Immature natural killer cell (primary cell): ENCODE results near the gene FGD4. TPM values are rescaled to one million over a fixed set of nuclear protein-coding genes. Genes with fewer than 3 reads are reported as not detected.
A peak's percentile ranks its signal among the peaks of the same experiment; 100 is the strongest.

Experiments used
- DNase-seq, 3 donors: peaks; one replicate each; pipeline ENCODE4 v3.0.0; 2022; ENCODE audit warnings: mixed read lengths in 1 of 3
- H3K27ac Mint-ChIP-seq, 6 donors: one replicate each; pipeline ENCODE4 v1.8.0; 2020; ENCODE audit warnings: mixed read lengths in 6 of 6, mild to moderate bottlenecking in 5 of 6, inconsistent platforms in 4 of 6, moderate library complexity in 3 of 6
- H3K27me3 Mint-ChIP-seq, 3 donors: one replicate each; pipeline ENCODE4 v1.8.0; 2020 to 2021; ENCODE audit warnings: low read depth in 3 of 3, mild to moderate bottlenecking in 3 of 3, mixed read lengths in 3 of 3, moderate library complexity in 3 of 3, inconsistent platforms in 1 of 3
- H3K36me3 Mint-ChIP-seq, 3 donors: one replicate each; pipeline ENCODE4 v1.8.0; 2020; ENCODE audit warnings: mixed read lengths in 3 of 3, inconsistent platforms in 2 of 3, mild to moderate bottlenecking in 2 of 3
- H3K4me1 Mint-ChIP-seq, 2 donors: one replicate each; pipeline ENCODE4 v1.8.0; 2020; ENCODE audit warnings: inconsistent platforms in 2 of 2, mild to moderate bottlenecking in 2 of 2, mixed read lengths in 2 of 2, moderate library complexity in 1 of 2
- H3K4me3 Mint-ChIP-seq, 5 donors: one replicate each; pipeline ENCODE4 v1.8.0; 2020; ENCODE audit warnings: mild to moderate bottlenecking in 5 of 5, mixed read lengths in 5 of 5, inconsistent platforms in 3 of 5, moderate library complexity in 3 of 5
- H3K9me3 Mint-ChIP-seq, 6 donors: one replicate each; pipeline ENCODE4 v1.8.0; 2020; ENCODE audit warnings: mild to moderate bottlenecking in 6 of 6, mixed read lengths in 6 of 6, inconsistent platforms in 4 of 6, moderate library complexity in 3 of 6
- polyA plus RNA-seq, 3 donors: library from polyadenylated mRNA; unstranded; fragments of 300-500 nt; fragmentation: Illumina TruSeq; gene quantifications; one replicate each; pipeline ENCODE4 v1.2.3, GENCODE V29; 2021

FGD4 gene
- polyA plus RNA-seq, 3 donors from 2014 or later: 0.12 to 2.3 (median 0.39) TPM

- H3K4me1 Mint-ChIP-seq: peaks cover 19 to 28% of the 10 kb centered on the region in 2 donors
- no peak for DNase-seq
- no peaks in the 10 kb centered on the region for H3K36me3 Mint-ChIP-seq
- peaks cover 0 to 2% (median 0%) of the 10 kb centered on the region in 3 donors for H3K27me3 Mint-ChIP-seq
- no peaks in the 10 kb centered on the region for H3K9me3 Mint-ChIP-seq
- H3K27ac Mint-ChIP-seq: peak overlapping the region; percentile 81 to 93 (median 86)
- H3K4me3 Mint-ChIP-seq: peak overlapping the region; percentile 89 to 98 (median 90)
Measured at GRCh38 chr12:32679920-32680237, 280.5 kb downstream of the FGD4 start.

GRCh38 chr12:32680787-32681186, 281.4 kb downstream of the FGD4 start:
- Mint-ChIP-seq H3K27me3 (peaks cover 0 to 2% (median 0%) of the 10 kb centered on the region in 3 donors), H3K4me1 (peaks cover 21 to 28% of the 10 kb centered on the region in 2 donors), H3K9me3 (no peaks in the 10 kb centered on the region), H3K27ac (no peak overlapping the region), H3K4me3 (peak overlapping the region in 4 of 5 donors; percentile 89 to 98 (median 90)), H3K36me3 (peaks cover 0 to 3% (median 3%) of the 10 kb centered on the region in 3 donors)
- DNase-seq: no peak

GRCh38 chr12:32681272-32681671, 281.9 kb downstream of the FGD4 start:
- H3K4me3 Mint-ChIP-seq: no peak overlapping the region

GRCh38 chr12:32686340-32686739, 287.0 kb downstream of the FGD4 start:
- no peaks in the 10 kb centered on the region for H3K9me3 Mint-ChIP-seq
- H3K27ac Mint-ChIP-seq: peak overlapping the region in 2 of 6 donors; percentile 39 to 46
- peaks cover 0 to 4% (median 3%) of the 10 kb centered on the region in 3 donors for H3K36me3 Mint-ChIP-seq
- H3K4me1 Mint-ChIP-seq: peaks cover 18 to 32% of the 10 kb centered on the region in 2 donors
- no peak for DNase-seq
- peaks cover 0 to 2% (median 0%) of the 10 kb centered on the region in 3 donors for H3K27me3 Mint-ChIP-seq
- no peak overlapping the region for H3K4me3 Mint-ChIP-seq

More at GRCh38 chr12:32681272-32681671, 281.9 kb downstream of the FGD4 start:
- DNase-seq: no peak
- Mint-ChIP-seq H3K27ac (no peak overlapping the region), H3K27me3 (peaks cover 0 to 2% (median 0%) of the 10 kb centered on the region in 3 donors), H3K9me3 (no peaks in the 10 kb centered on the region), H3K36me3 (peaks cover 0 to 4% (median 3%) of the 10 kb centered on the region in 3 donors), H3K4me1 (peaks cover 22 to 28% of the 10 kb centered on the region in 2 donors)

GRCh38 chr12:32688786-32689185, 289.4 kb downstream of the FGD4 start:
- no peak overlapping the region for H3K4me3 Mint-ChIP-seq
- peaks cover 0 to 2% (median 1%) of the 10 kb centered on the region in 3 donors for H3K27me3 Mint-ChIP-seq
- peaks cover 0 to 4% (median 3%) of the 10 kb centered on the region in 3 donors for H3K36me3 Mint-ChIP-seq
- H3K27ac Mint-ChIP-seq: no peak overlapping the region
- H3K4me1 Mint-ChIP-seq: peaks cover 28 to 51% of the 10 kb centered on the region in 2 donors
- H3K9me3 Mint-ChIP-seq: no peaks in the 10 kb centered on the region
- DNase-seq: no peak

- peaks cover 26 to 53% of the 10 kb centered on the region in 2 donors for H3K4me1 Mint-ChIP-seq
- H3K4me3 Mint-ChIP-seq: no peak overlapping the region
- DNase-seq: no peak
- peaks cover 0 to 11% (median 2%) of the 10 kb centered on the region in 3 donors for H3K36me3 Mint-ChIP-seq
- no peak overlapping the region for H3K27ac Mint-ChIP-seq
- peaks cover 0 to 2% (median 1%) of the 10 kb centered on the region in 3 donors for H3K27me3 Mint-ChIP-seq
- H3K9me3 Mint-ChIP-seq: no peaks in the 10 kb centered on the region
Measured at GRCh38 chr12:32690927-32691326, 291.6 kb downstream of the FGD4 start.

- peaks cover 0 to 2% (median 1%) of the 10 kb centered on the region in 3 donors for H3K27me3 Mint-ChIP-seq
- no peak for DNase-seq
- H3K27ac Mint-ChIP-seq: no peak overlapping the region
- no peak overlapping the region for H3K4me3 Mint-ChIP-seq
- peaks cover 24 to 53% of the 10 kb centered on the region in 2 donors for H3K4me1 Mint-ChIP-seq
- no peaks in the 10 kb centered on the region for H3K9me3 Mint-ChIP-seq
- H3K36me3 Mint-ChIP-seq: peaks cover 0 to 11% (median 4%) of the 10 kb centered on the region in 3 donors
Measured at GRCh38 chr12:32692358-32692757, 293.0 kb downstream of the FGD4 start.

- peaks cover 0 to 11% (median 4%) of the 10 kb centered on the region in 3 donors for H3K36me3 Mint-ChIP-seq
- no peak overlapping the region for H3K4me3 Mint-ChIP-seq
- peaks cover 0 to 2% (median 1%) of the 10 kb centered on the region in 3 donors for H3K27me3 Mint-ChIP-seq
- H3K27ac Mint-ChIP-seq: no peak overlapping the region
- H3K9me3 Mint-ChIP-seq: no peaks in the 10 kb centered on the region
- DNase-seq: no peak
- H3K4me1 Mint-ChIP-seq: peaks cover 23 to 54% of the 10 kb centered on the region in 2 donors
Measured at GRCh38 chr12:32693036-32693435, 293.7 kb downstream of the FGD4 start.
